ENCODE measurements around the gene SHMT2.

GRCh38 chr12:57270966-57271470 is 41.5 kb downstream of the SHMT2 start:
- TF ChIP-seq POLR2A (IDR thresholded peaks at IDR 0.05): no peak
- TF ChIP-seq CTCF (IDR thresholded peaks at IDR 0.05): no peak
- no peak for TF ChIP-seq POLR2AphosphoS5 (IDR thresholded peaks at IDR 0.05)

Data from upper lobe of left lung (tissue), 4 donors.